DOHH2 (cell line): Measurements from ENCODE around the gene PAFAH2.
A peak's percentile ranks its signal among the peaks of the same experiment; 100 is the strongest.

Source experiments
- H3F3A ChIP-seq: fragments of 200-600 bp; sonication (generic), shearing (Covaris generic); 2 replicates; pipeline ENCODE4 v1.6.0; 2016; ENCODE audit warnings: antibody characterized with exemption, mild to moderate bottlenecking; ENCODE audit not compliant: control insufficient read depth, insufficient read depth
- H3K27ac ChIP-seq: fragments of 200-600 bp; sonication (generic); 2 replicates; pipeline ENCODE4 v1.5.1; 2014; ENCODE audit warnings: low read depth, mild to moderate bottlenecking, low read length, moderate library complexity
- H3K27me3 ChIP-seq: fragments of 200-600 bp; sonication (generic); 2 replicates; pipeline ENCODE4 v1.6.1; 2014; ENCODE audit warnings: mild to moderate bottlenecking, low read length, mixed read lengths; ENCODE audit not compliant: control insufficient read depth
- H3K36me3 ChIP-seq: fragments of 200-600 bp; sonication (generic); 2 replicates; pipeline ENCODE4 v1.6.1; 2014; ENCODE audit warnings: mild to moderate bottlenecking, low read length, moderate library complexity, mixed read lengths; ENCODE audit not compliant: control insufficient read depth
- H3K4me1 ChIP-seq: fragments of 200-600 bp; sonication (generic); 2 replicates; pipeline ENCODE4 v1.6.1; 2014; ENCODE audit warnings: mild to moderate bottlenecking, low read length, mixed read lengths; ENCODE audit not compliant: control insufficient read depth
- H3K4me2 ChIP-seq: fragments of 200-600 bp; sonication (generic); 2 replicates; pipeline ENCODE4 v1.6.0; 2014; ENCODE audit warnings: mild to moderate bottlenecking, low read length, moderate library complexity
- H3K4me3 ChIP-seq: fragments of 200-600 bp; sonication (generic); 2 replicates; pipeline ENCODE4 v1.5.1; 2014; ENCODE audit warnings: mild to moderate bottlenecking, low read length, mixed read lengths
- H3K79me2 ChIP-seq: fragments of 200-600 bp; sonication (generic); 2 replicates; pipeline ENCODE4 v1.6.1; 2014; ENCODE audit warnings: mild to moderate bottlenecking, low read length, mixed read lengths; ENCODE audit not compliant: control insufficient read depth
- H3K9me2 ChIP-seq: fragments of 200-600 bp; sonication (generic); replicated peaks from 2 replicates; pipeline ENCODE4 v1.6.1; 2014; ENCODE audit warnings: mild to moderate bottlenecking, low read length, mixed read lengths; ENCODE audit not compliant: control insufficient read depth
- H3K9me3 ChIP-seq: fragments of 200-600 bp; sonication (generic); 2 replicates; pipeline ENCODE4 v1.6.1; 2014; ENCODE audit warnings: antibody characterized with exemption, low read length, mixed read lengths; ENCODE audit not compliant: control insufficient read depth, insufficient read depth
- H4K20me1 ChIP-seq: fragments of 200-600 bp; sonication (generic); 2 replicates; pipeline ENCODE4 v1.6.0; 2014; ENCODE audit warnings: low read depth, mild to moderate bottlenecking, antibody characterized with exemption, low read length, moderate library complexity; ENCODE audit not compliant: control insufficient read depth, insufficient read depth
- EZH2phosphoT487 ChIP-seq: fragments of 200-600 bp; sonication (generic); IDR thresholded peaks from 2 replicates; pipeline ENCODE4 v1.6.1; 2017; ENCODE audit warnings: borderline replicate concordance, mild to moderate bottlenecking, antibody characterized with exemption, low read length, moderate library complexity, mixed read lengths
- TF ChIP-seq, protein P1 (sequence below): fragments of 200-600 bp; sonication (generic); IDR thresholded peaks from one replicate; pipeline ENCODE4 v1.5.1; 2014; ENCODE audit warnings: antibody characterized with exemption, mild to moderate bottlenecking, low read depth, low read length; ENCODE audit not compliant: poor library complexity, severe bottlenecking

The PAFAH2 gene

GRCh38 chr1:25918615-25919014, 79.2 kb downstream of the PAFAH2 start:
- Histone ChIP-seq H3K27me3 (peaks cover 22% of the 10 kb centered on the region), H3K36me3 (no peaks in the 10 kb centered on the region), H3K4me3 (no peak overlapping the region), H3K4me2 (no peak overlapping the region), H3K27ac (no peak overlapping the region), H3K79me2 (no peaks in the 10 kb centered on the region), H3K9me3 (no peaks in the 10 kb centered on the region), H3F3A (no peaks in the 10 kb centered on the region), H4K20me1 (no peaks in the 10 kb centered on the region), H3K4me1 (peaks cover 30% of the 10 kb centered on the region), H3K9me2 (no peaks in the 10 kb centered on the region)
- TF ChIP-seq EZH2phosphoT487, result no peak

- TF ChIP-seq EZH2phosphoT487, result no peak
- TF ChIP-seq, protein P1, sequence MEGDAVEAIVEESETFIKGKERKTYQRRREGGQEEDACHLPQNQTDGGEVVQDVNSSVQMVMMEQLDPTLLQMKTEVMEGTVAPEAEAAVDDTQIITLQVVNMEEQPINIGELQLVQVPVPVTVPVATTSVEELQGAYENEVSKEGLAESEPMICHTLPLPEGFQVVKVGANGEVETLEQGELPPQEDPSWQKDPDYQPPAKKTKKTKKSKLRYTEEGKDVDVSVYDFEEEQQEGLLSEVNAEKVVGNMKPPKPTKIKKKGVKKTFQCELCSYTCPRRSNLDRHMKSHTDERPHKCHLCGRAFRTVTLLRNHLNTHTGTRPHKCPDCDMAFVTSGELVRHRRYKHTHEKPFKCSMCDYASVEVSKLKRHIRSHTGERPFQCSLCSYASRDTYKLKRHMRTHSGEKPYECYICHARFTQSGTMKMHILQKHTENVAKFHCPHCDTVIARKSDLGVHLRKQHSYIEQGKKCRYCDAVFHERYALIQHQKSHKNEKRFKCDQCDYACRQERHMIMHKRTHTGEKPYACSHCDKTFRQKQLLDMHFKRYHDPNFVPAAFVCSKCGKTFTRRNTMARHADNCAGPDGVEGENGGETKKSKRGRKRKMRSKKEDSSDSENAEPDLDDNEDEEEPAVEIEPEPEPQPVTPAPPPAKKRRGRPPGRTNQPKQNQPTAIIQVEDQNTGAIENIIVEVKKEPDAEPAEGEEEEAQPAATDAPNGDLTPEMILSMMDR, result no peak
- H3K9me3 ChIP-seq, result no peaks in the 10 kb centered on the region
- H3K4me2 ChIP-seq, result no peak overlapping the region
- H3K9me2 ChIP-seq, result no peaks in the 10 kb centered on the region
- H4K20me1 ChIP-seq, result no peaks in the 10 kb centered on the region
- peaks cover 16% of the 10 kb centered on the region for H3K27me3 ChIP-seq
- no peak overlapping the region for H3K27ac ChIP-seq
- H3K4me3 ChIP-seq, result no peak overlapping the region
- H3K79me2 ChIP-seq, result no peaks in the 10 kb centered on the region
- H3K36me3 ChIP-seq, result no peaks in the 10 kb centered on the region
- no peaks in the 10 kb centered on the region for H3F3A ChIP-seq
- peaks cover 29% of the 10 kb centered on the region for H3K4me1 ChIP-seq
Observed at GRCh38 chr1:25917996-25918395, 79.9 kb downstream of the PAFAH2 start.

GRCh38 chr1:25916460-25916859, 81.4 kb downstream of the PAFAH2 start:
- H3K36me3 ChIP-seq, result no peaks in the 10 kb centered on the region
- no peak overlapping the region for H3K4me3 ChIP-seq
- H4K20me1 ChIP-seq, result no peaks in the 10 kb centered on the region
- H3K4me2 ChIP-seq, result no peak overlapping the region
- no peak overlapping the region for H3K27ac ChIP-seq
- 0 out of 2 replicates have a peak, but pooled peaks cover 3% of the 10 kb centered on the region for H3K27me3 ChIP-seq
- H3K9me2 ChIP-seq, result no peaks in the 10 kb centered on the region
- H3F3A ChIP-seq, result no peaks in the 10 kb centered on the region
- H3K9me3 ChIP-seq, result no peaks in the 10 kb centered on the region
- H3K79me2 ChIP-seq, result no peaks in the 10 kb centered on the region
- peaks cover 22% of the 10 kb centered on the region for H3K4me1 ChIP-seq
- TF ChIP-seq EZH2phosphoT487, result no peak
- TF ChIP-seq, protein P1, result no peak

GRCh38 chr1:25914074-25914995, 83.5 kb downstream of the PAFAH2 start:
- H3K9me3 ChIP-seq, result no peaks in the 10 kb centered on the region
- H4K20me1 ChIP-seq, result no peaks in the 10 kb centered on the region
- no peaks in the 10 kb centered on the region for H3K79me2 ChIP-seq
- H3K27ac ChIP-seq, result no peak overlapping the region
- H3K9me2 ChIP-seq, result no peaks in the 10 kb centered on the region
- H3K4me3 ChIP-seq, result no peak overlapping the region
- no peak for TF ChIP-seq EZH2phosphoT487
- TF ChIP-seq, protein P1, result no peak
- no peaks in the 10 kb centered on the region for H3F3A ChIP-seq
- no peaks in the 10 kb centered on the region for H3K27me3 ChIP-seq
- H3K36me3 ChIP-seq, result no peaks in the 10 kb centered on the region
- peak overlapping the region; percentile 42 for H3K4me2 ChIP-seq
- H3K4me1 ChIP-seq, result peaks cover 18% of the 10 kb centered on the region
